HG03064 (cell line): ENCODE results near the gene GDF10.

Experiments
- ATAC-seq: cut with Tn5 transposase; IDR thresholded peaks from one replicate; pipeline ENCODE4 v1.9.1; 2021; ENCODE audit warnings: low read depth; ENCODE audit not compliant: unreplicated experiment

The GDF10 gene

GRCh38 chr10:47311932-47312662 lies 12.1 kb downstream of the GDF10 start:
- ATAC-seq: no peak

DNA sequence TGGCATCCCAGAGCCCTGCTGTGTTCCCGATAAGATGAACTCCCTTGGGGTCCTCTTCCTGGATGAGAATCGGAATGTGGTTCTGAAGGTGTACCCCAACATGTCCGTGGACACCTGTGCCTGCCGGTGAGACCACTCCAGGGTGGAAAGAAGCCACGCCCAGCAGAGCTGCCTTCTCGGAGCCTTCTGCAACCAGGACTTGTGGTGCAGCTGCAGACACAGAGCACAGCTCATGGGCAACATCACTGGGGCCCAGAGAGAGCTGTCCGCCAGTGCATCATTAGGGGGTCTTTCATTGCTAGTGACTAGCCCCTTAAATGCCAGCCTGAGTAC lies 12.6 kb downstream of the GDF10 start:
- ATAC-seq: no peak

DNA sequence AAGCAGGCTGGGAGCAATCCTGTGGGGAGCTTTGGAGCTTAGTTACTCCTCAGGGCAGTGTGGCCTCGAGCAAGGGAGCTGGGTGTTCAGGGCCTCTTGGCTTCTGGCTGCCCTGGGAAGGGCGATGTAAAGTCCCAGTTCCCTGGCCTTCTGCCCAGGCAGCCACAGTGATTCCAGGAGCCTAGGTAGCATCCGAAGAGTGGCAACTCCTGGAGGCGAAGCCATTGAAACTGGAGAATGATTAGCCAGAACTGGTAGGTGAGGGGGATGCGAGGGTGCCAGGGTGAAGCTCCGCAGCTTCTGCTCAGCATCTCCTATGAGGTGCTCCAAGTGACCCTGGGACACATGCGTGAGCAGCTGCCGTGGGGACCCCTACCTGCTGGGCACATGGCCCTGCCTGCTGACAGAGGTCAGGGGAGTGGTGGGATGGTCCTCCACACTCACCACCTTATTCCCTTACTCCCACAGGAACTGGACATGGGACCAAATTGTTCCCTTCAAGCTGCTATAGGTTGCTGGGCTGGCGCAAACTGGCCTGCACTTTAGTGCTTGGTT lies 14.5 kb downstream of the GDF10 start:
- no peak for ATAC-seq

DNA sequence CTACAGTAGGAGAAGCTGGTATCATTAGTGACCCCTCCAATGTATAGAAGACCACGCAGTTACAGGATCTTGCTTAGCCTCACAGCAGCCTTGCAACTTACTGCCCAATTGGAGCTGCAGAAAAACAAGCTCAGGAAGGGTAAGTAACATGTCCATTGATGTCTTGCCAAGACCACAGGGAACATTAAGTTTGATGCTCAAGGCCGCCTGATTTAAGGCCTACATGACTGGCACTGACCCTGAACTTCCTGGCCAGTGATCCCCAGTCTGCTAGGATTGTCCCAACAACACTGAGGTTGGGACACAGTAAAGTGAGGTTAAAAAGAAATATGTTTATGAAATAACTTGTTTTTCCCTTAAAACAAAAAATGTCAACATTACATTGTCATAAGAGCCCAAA lies 15.4 kb downstream of the GDF10 start:
- no peak for ATAC-seq

DNA sequence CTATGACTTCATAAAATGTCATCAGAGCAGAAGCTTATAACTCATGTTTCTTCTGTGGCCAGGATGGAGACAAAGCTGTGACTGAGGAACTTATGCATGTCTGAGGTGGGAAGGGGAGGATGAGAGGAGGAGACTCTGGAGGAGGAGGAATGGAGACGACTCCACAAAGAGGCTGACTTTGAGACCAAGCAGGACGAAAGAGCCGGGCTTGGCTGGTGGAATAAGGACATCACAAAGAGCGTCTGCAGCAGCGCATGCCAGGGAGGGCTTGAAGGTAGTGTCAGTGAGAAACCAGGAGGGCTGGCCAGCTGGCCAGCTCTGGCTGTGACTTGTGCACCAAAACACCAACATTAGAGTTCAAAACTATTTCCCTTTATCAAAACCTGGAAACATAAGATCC lies 16.1 kb downstream of the GDF10 start:
- ATAC-seq: no peak

- no peak for ATAC-seq
These were observed 17.3 kb downstream of the GDF10 start for GRCh38 chr10:47317251-47317650.

- no peak for ATAC-seq
These were observed 18.7 kb downstream of the GDF10 start for GRCh38 chr10:47318706-47319105.

DNA sequence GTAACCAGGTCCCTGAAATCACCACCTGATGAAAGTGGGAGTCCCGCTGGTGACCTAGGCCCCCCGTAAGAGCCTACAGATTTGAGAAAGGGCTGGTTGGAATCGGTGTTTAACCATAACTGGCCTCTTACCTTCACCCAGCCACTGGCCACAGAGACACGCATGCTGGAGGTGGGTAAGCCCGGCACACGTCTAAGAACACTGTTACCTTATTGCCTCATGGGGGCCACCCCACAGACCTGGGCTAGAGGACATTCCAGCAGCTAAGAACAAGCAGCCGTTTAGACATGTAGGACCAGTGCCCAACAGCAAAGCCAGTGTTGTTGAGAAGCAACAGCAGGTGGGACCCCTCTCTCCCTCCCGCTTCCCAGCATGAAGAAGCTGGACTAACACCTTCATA lies 19.8 kb downstream of the GDF10 start:
- ATAC-seq: no peak

GRCh38 chr10:47320812-47321211 lies 20.8 kb downstream of the GDF10 start:
- no peak for ATAC-seq

DNA sequence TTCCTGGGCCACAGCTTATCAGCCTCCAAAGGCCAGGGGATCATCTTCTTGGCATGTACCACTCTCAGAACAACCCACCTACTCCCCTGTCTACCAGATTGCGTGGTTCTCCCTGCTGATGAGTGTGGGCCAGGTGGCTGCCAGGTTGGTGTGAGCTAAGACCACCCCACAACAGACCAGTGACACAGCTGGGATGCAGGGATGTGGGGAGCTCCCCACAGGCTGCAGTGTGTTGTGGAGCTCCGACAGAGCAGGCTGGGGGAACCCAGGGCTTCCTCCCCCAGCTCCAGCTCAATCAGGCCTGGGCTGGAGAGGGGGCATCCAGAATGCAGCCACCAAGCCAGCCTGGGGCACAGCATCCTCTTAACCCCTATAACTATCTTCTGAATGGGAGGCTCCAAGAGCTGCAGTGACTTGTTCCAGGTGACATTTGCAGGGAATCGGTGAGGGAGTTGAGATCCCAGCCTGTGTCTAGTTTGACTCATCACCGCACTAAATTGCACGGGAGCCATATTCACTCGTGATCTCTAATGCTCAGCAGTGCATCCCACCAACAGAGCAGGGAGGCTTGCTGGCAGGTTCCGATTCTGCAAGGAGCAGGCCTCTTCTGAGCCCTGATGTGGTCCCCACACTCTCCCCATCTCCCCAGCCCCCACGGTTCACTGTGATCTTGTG lies 21.7 kb downstream of the GDF10 start:
- ATAC-seq: no peak

- no peak for ATAC-seq
These were observed 22.5 kb downstream of the GDF10 start, which contains the start of gene GDF2 for GRCh38 chr10:47322300-47323061. GDF2 (plus strand) TSS chr10:47322454; CDS start chr10:47322669, 215 bp downstream.

- no peak for ATAC-seq
These were observed 23.1 kb downstream of the GDF10 start for GRCh38 chr10:47323087-47323486.

- no peak for ATAC-seq
These were observed 23.8 kb downstream of the GDF10 start for GRCh38 chr10:47323636-47324296.

DNA sequence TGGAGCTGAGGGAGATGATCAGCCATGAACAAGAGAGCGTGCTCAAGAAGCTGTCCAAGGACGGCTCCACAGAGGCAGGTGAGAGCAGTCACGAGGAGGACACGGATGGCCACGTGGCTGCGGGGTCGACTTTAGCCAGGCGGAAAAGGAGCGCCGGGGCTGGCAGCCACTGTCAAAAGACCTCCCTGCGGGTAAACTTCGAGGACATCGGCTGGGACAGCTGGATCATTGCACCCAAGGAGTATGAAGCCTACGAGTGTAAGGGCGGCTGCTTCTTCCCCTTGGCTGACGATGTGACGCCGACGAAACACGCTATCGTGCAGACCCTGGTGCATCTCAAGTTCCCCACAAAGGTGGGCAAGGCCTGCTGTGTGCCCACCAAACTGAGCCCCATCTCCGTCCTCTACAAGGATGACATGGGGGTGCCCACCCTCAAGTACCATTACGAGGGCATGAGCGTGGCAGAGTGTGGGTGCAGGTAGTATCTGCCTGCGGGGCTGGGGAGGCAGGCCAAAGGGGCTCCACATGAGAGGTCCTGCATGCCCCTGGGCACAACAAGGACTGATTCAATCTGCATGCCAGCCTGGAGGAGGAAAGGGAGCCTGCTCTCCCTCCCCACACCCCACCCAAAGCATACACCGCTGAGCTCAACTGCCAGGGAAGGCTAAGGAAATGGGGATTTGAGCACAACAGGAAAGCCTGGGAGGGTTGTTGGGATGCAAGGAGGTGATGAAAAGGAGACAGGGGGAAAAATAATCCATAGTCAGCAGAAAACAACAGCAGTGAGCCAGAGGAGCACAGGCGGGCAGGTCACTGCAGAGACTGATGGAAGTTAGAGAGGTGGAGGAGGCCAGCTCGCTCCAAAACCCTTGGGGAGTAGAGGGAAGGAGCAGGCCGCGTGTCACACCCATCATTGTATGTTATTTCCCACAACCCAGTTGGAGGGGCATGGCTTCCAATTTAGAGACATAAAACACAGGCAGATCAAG lies 25.6 kb downstream of the GDF10 start:
- no peak for ATAC-seq

DNA sequence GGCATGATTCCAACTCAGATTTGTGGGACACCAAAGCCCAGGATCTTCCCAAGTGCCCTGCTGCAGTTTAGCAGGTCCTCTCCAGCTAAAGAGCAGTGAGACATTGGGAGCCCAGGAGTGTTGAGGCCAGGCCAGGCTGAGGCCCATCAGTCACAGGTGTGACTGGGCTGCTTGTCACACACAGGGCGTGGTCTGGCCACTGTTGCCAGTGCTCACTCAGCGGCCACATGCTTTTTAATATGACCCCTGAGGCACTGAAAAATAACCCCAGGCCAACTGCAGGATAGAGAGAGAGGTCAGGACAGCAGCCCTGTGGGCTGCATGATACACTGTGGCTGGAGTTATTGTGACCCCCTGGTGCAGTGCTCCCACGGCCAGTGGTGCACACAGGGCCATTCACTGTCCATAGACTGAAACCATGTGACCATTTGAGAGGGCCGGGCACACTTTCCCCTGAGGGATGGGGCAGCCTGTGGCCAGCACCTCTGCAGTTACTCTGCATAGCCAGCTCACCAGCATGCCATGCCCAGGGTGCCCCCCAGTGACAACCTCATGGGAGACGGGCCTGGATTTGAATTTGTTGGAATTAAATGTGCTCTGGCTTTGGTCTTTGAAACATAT lies 26.4 kb downstream of the GDF10 start:
- ATAC-seq: no peak

DNA sequence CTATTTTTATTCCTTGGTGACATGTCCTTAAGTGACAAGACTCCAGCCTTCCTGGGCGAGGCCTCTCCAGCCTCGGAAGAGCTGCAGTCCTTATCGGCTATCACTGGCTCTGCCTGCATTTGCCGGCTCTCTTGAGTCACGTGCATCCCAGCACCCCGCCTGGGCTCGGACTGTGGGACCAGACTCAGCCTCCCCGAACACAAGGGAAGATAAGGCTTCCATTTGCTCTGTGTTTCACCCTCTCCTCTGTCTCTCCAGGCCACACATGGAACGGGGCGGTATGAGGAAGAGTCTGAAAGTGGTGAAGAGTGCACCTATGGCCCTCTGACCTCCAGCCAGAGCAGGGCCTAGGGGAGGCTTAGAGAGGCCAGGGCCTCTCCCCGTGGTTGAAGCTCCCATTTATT lies 26.9 kb downstream of the GDF10 start:
- no peak for ATAC-seq

DNA sequence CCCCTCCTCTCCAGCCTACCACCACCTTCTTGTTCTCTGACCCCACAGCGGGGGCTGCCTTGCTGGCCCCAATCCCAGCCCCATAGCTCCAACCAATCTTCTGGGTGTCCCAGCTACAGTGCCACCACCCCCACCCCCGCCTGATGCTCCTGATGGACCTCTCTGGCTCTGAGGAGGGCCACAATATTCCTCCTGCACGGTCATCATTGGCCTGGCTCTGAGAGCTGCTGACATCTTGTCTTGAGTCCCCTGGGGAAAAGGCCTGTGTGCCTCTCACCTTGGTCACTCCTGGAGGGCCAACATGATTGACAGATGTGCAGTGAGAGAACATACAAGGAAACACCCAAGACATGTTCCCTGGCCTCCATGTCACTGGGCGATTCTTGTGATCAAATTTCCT lies 29.9 kb downstream of the GDF10 start:
- ATAC-seq: no peak

- no peak for ATAC-seq
These were observed 30.4 kb downstream of the GDF10 start for GRCh38 chr10:47330366-47330765.

GRCh38 chr10:47330804-47331203 lies 30.8 kb downstream of the GDF10 start:
- no peak for ATAC-seq
